Keratinocyte (primary cell): ENCODE results near the gene SRL. TPM values are rescaled to one million over a fixed set of nuclear protein-coding genes. Genes with fewer than 3 reads are reported as not detected.

Source experiments
- DNase-seq: peaks from one replicate; pipeline ENCODE4 v3.0.0-alpha.2; 2011; ENCODE audit warnings: low read depth, missing footprints, low spot score
- FAIRE-seq: peaks from 2 replicates; lab custom pipeline; 2011; peaks lifted over from hg19 to GRCh38; lab: Jason Lieb, UNC
- H2AFZ ChIP-seq: 2 replicates; pipeline ENCODE4 v1.6.0; 2012; ENCODE audit warnings: low read length, control low read depth, inconsistent platforms; ENCODE audit not compliant: control insufficient read depth
- H3K27ac ChIP-seq: 2 replicates; pipeline ENCODE4 v1.5.1; 2011; ENCODE audit warnings: low read length; ENCODE audit not compliant: control insufficient read depth, insufficient read depth
- H3K27me3 ChIP-seq: 3 replicates; pipeline ENCODE4 v1.6.0; 2011; ENCODE audit warnings: low read length; ENCODE audit not compliant: control insufficient read depth, insufficient read depth; ENCODE audit errors: extremely low read depth
- H3K36me3 ChIP-seq, 2 experiments: 2 replicates in 1 of 2; 3 replicates in 1 of 2; pipeline ENCODE4 v1.5.1; 2011; ENCODE audit warnings: low read length in 2 of 2, mild to moderate bottlenecking in 1 of 2; ENCODE audit not compliant: control insufficient read depth in 2 of 2, insufficient read depth in 2 of 2; ENCODE audit errors: extremely low read depth in 1 of 2
- H3K4me1 ChIP-seq: 3 replicates; pipeline ENCODE4 v1.5.1; 2011; ENCODE audit warnings: low read length; ENCODE audit not compliant: control insufficient read depth, insufficient read depth; ENCODE audit errors: extremely low read depth
- H3K4me2 ChIP-seq: 3 replicates; pipeline ENCODE4 v1.6.0; 2011; ENCODE audit warnings: low read depth, low read length; ENCODE audit not compliant: control insufficient read depth, insufficient read depth; ENCODE audit errors: extremely low read depth
- H3K4me3 ChIP-seq, 3 experiments: fragments of 200-600 bp in 1 of 3; sonication (generic) in 1 of 3; 2 replicates in 2 of 3; 3 replicates in 1 of 3; pipeline ENCODE4 v1.5.1; 2011 to 2016; ENCODE audit warnings: low read length in 3 of 3, mild to moderate bottlenecking in 3 of 3, control low read depth in 2 of 3, inconsistent platforms in 1 of 3, low read depth in 1 of 3, mixed read lengths in 1 of 3, mixed run types in 1 of 3, moderate library complexity in 1 of 3; ENCODE audit not compliant: control insufficient read depth in 2 of 3, insufficient read depth in 2 of 3; ENCODE audit errors: extremely low read depth in 1 of 3
- H3K79me2 ChIP-seq: 2 replicates; pipeline ENCODE4 v1.6.0; 2012; ENCODE audit warnings: low read length; ENCODE audit not compliant: control insufficient read depth, insufficient read depth
- H3K9ac ChIP-seq: 3 replicates; pipeline ENCODE4 v1.6.0; 2011; ENCODE audit warnings: low read length; ENCODE audit not compliant: control insufficient read depth, insufficient read depth; ENCODE audit errors: extremely low read depth
- H3K9me1 ChIP-seq: 3 replicates; pipeline ENCODE4 v1.6.0; 2011; ENCODE audit warnings: low read length; ENCODE audit not compliant: control insufficient read depth, insufficient read depth; ENCODE audit errors: extremely low read depth
- H3K9me3 ChIP-seq: 2 replicates; pipeline ENCODE4 v1.5.1; 2012; ENCODE audit warnings: low read depth, low read length; ENCODE audit not compliant: control insufficient read depth
- H4K20me1 ChIP-seq: 3 replicates; pipeline ENCODE4 v1.6.0; 2011; ENCODE audit warnings: low read length; ENCODE audit not compliant: control insufficient read depth, insufficient read depth; ENCODE audit errors: extremely low read depth
- CTCF ChIP-seq, 3 experiments: IDR thresholded peaks in 1 of 3; conservative IDR thresholded peaks in 1 of 3; optimal IDR thresholded peaks in 1 of 3; 2 replicates in 2 of 3; 3 replicates in 1 of 3; pipeline versions ENCODE3 to v1.5.1; 2011; ENCODE audit warnings: low read length in 3 of 3, mild to moderate bottlenecking in 3 of 3, moderate library complexity in 2 of 3, control low read depth in 1 of 3, inconsistent platforms in 1 of 3; ENCODE audit not compliant: insufficient read depth in 2 of 3; ENCODE audit errors: extremely low read depth in 1 of 3
- EZH2 ChIP-seq: IDR thresholded peaks from one replicate; pipeline ENCODE4 v1.6.1; 2012; ENCODE audit warnings: inconsistent platforms, mild to moderate bottlenecking, low read length, moderate library complexity
- dilution Hi-C: fragments of 300-500 bp; cut with MboI; formaldehyde crosslinking; loops from one replicate; pipeline ENCODE4 v1.7.0; 2020; ENCODE audit warnings: low sequenced_read_pairs; ENCODE audit not compliant: extremely low pct_ligation_motif_present
- polyA plus RNA-seq, 5 experiments: library from polyadenylated mRNA; depleted of rRNA in 3 of 5; stranded (reverse) in 3 of 5; stranded (forward) in 1 of 5; unstranded in 1 of 5; fragments of >200 nt; gene quantifications; 1 replicate in 1 of 5; 2 replicates in 3 of 5; 3 replicates in 1 of 5; pipeline versions ENCODE4 v1.2.1 to v1.2.3, GENCODE V29; 2011 to 2012; ENCODE audit warnings: missing spikeins in 2 of 5, low read depth in 1 of 5, low replicate concordance in 1 of 5

SRL gene
- polyA plus RNA-seq, 1 donor (not counting 4 experiments of a cell fraction or from before 2014, with no cell fraction given): not detected

DNA sequence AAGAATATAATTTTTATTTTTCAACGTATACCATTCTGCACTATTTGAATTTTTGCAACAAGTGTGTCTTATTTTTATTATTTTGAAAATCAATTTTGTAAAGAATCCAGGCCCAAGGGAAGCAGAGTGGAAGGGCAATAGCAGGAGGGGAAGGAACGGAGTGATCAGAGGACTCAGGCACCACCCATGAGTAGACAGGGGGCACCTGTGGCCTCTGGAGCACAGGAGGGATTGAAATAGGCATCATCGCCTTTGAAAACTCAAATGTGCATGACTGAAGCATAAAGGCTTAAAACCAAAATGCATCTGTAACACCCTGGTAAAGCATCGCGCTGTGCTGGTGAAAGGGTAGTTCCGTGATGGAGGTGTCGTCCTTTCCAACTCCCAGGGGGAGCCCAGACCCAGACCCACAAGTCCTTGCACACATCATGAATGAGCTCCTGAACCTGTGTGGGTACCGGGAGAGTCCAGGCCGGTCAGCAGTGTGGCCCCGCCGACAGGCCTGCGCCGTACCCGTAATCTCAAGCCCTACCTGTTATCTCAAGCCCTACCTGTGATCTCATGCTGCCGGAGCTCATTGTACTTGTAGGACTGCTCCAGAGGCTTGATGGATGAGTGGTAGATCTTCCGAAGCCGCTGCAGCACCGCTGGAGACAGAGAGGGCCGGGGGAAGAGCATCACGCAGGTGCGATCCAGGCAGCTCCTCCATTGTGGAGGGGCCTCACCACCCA is 39.1 kb downstream of the SRL start:
- H3K79me2 ChIP-seq: no peaks in the 10 kb centered on the region
- no peak overlapping the region for H3K27ac ChIP-seq
- H3K36me3 ChIP-seq: no peaks in the 10 kb centered on the region
- H3K4me1 ChIP-seq: peaks cover 8% of the 10 kb centered on the region
- no peak overlapping the region for H3K4me2 ChIP-seq
- no peak overlapping the region for H3K4me3 ChIP-seq
- dilution Hi-C loops: no loop called here
- TF ChIP-seq EZH2 (no peak), CTCF (optimal IDR thresholded peaks at IDR 0.05 in 1 of 3, IDR thresholded peaks at IDR 0.05 in 1 of 3, conservative IDR thresholded peaks at IDR 0.05 in 1 of 3; ENCODE audit: extremely low read depth in 1 of 3, insufficient read depth in 2 of 3, low read length in 3 of 3) (no peak)
- no peaks in the 10 kb centered on the region for H3K9me1 ChIP-seq
- no peak for DNase-seq
- no peak overlapping the region for H2AFZ ChIP-seq
- no peaks in the 10 kb centered on the region for H3K9me3 ChIP-seq
- FAIRE-seq: no peak
- no peaks in the 10 kb centered on the region for H4K20me1 ChIP-seq
- peaks cover 3% of the 10 kb centered on the region for H3K27me3 ChIP-seq
- H3K9ac ChIP-seq: no peak overlapping the region

DNA sequence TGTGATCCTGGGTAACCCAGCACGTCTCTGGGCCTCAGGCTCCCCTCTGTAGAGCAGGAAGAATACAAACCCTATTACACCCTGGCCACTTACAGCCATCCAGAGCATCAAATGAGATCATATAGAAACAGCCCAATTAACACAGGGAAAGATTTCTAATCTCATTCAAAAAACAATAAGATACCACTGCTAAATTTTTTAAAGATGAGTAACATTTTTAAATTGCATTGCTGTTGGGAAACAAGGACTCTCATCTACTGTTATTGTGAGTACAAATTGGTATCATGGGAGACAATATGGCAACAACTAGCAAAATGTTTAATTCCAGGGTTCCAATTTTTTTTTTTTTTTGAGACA is 41.1 kb downstream of the SRL start:
- H3K4me3 ChIP-seq: no peak overlapping the region
- no peaks in the 10 kb centered on the region for H4K20me1 ChIP-seq
- no peak overlapping the region for H3K27ac ChIP-seq
- H2AFZ ChIP-seq: no peak overlapping the region
- H3K4me1 ChIP-seq: peaks cover 8% of the 10 kb centered on the region
- no peak overlapping the region for H3K4me2 ChIP-seq
- no peaks in the 10 kb centered on the region for H3K36me3 ChIP-seq
- TF ChIP-seq EZH2 (no peak), CTCF (optimal IDR thresholded peaks at IDR 0.05 in 1 of 3, IDR thresholded peaks at IDR 0.05 in 1 of 3, conservative IDR thresholded peaks at IDR 0.05 in 1 of 3; ENCODE audit: extremely low read depth in 1 of 3, insufficient read depth in 2 of 3, low read length in 3 of 3) (no peak)
- H3K9me1 ChIP-seq: no peaks in the 10 kb centered on the region
- dilution Hi-C loops: no loop called here
- no peaks in the 10 kb centered on the region for H3K27me3 ChIP-seq
- H3K9ac ChIP-seq: no peak overlapping the region
- no peaks in the 10 kb centered on the region for H3K79me2 ChIP-seq
- FAIRE-seq (no peak), DNase-seq (no peak)
- H3K9me3 ChIP-seq: no peaks in the 10 kb centered on the region
